ENCODE measurements around the gene ABCG1. TPM values are rescaled to one million over a fixed set of nuclear protein-coding genes. Genes with fewer than 3 reads are reported as not detected.
A peak's percentile ranks its signal among the peaks of the same experiment; 100 is the strongest.

The ABCG1 gene
- total RNA-seq, 2 experiments from 2014 or later = 16.7 to 17.3 TPM

DNA sequence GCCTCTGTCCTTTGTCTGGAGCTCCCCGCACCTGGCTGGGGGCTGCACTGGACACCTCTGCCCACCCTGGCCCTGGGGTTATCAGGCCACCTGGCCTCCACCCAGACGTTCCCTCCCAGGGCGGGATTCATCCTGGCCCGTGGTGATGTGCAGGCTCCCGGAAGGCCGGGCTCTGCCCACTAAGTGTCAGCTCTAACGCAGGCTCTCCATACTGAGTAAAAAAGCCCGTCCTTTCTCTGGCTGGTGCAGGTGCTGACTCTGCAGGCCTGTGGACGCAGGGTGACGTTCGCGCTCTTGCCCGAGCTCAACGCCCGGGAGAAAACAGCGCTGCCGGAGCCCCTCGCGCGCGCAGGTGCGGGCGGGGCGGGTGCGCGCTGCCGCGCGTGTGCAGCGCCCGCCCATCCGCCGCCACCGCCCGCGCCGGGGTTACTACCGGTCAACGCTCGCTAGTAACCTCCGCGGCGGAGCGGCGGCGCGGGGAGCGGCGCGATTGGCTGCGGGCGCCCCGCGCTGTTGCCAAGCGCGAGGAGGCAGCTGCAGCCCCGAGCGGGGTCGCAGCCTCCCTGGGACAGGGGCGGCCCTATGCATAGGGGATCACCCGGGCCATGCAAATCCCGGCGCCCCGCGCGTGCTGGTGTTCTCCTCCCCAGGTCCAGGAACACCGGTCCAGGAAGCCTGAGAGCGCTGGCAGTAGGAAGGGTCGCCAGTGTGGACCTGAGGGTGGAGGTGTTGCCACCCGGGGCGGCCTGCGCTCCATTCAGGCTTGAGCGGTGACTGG is 15.7 kb downstream of the ABCG1 start:
- CTCF ChIA-PET (ENCODE audit: unreplicated experiment) = interaction anchor here (0.6 to 2.1 kb wide), 8 partner anchors 12 to 72 kb away, joined by 3 to 6 read pairs (median 3); no protein-coding TSS in a partner anchor
- intact Hi-C loops (cut with micrococcal nuclease; ENCODE audit: unreplicated experiment) = loop anchor here (5.0 kb wide), 3 partner anchors 172 to 372 kb away; no protein-coding TSS in a partner anchor
- H3K27ac ChIP-seq (ENCODE audit: low read depth, low read length, poor library complexity, severe bottlenecking) = peak overlapping the region; percentile 99
- peak; percentile 87 for DNase-seq (ENCODE audit: low spot score)
- peaks cover 99% of the 10 kb centered on the region for H3K4me1 ChIP-seq (ENCODE audit: insufficient read depth, low read length, poor library complexity, severe bottlenecking)
- no peaks in the 10 kb centered on the region for H3K9me3 ChIP-seq (ENCODE audit: low read length)
- H3K4me2 ChIP-seq (ENCODE audit: low read length) = peak overlapping the region; percentile 92
- peaks cover 18% of the 10 kb centered on the region for H3K36me3 ChIP-seq (ENCODE audit: insufficient read depth, low read length)
- H2AFZ ChIP-seq (ENCODE audit: low read length) = no peak overlapping the region
- POLR2A ChIA-PET = interaction anchor here (0.6 to 2.6 kb wide), 10 partner anchors 8 to 301 kb away, joined by 3 to 17 read pairs (median 4); no protein-coding TSS in a partner anchor
- TF ChIP-seq, protein P1, sequence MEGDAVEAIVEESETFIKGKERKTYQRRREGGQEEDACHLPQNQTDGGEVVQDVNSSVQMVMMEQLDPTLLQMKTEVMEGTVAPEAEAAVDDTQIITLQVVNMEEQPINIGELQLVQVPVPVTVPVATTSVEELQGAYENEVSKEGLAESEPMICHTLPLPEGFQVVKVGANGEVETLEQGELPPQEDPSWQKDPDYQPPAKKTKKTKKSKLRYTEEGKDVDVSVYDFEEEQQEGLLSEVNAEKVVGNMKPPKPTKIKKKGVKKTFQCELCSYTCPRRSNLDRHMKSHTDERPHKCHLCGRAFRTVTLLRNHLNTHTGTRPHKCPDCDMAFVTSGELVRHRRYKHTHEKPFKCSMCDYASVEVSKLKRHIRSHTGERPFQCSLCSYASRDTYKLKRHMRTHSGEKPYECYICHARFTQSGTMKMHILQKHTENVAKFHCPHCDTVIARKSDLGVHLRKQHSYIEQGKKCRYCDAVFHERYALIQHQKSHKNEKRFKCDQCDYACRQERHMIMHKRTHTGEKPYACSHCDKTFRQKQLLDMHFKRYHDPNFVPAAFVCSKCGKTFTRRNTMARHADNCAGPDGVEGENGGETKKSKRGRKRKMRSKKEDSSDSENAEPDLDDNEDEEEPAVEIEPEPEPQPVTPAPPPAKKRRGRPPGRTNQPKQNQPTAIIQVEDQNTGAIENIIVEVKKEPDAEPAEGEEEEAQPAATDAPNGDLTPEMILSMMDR (conservative IDR thresholded peaks at IDR 0.05; ENCODE audit: low read length) = 0 out of 2 replicates have a peak, but pooled peaks have one; percentile 18
- no peak for TF ChIP-seq EZH2phosphoT487 (IDR thresholded peaks at IDR 0.05; ENCODE audit: borderline replicate concordance, low read depth, low read length)
- H3K9me2 ChIP-seq (ENCODE audit: insufficient read depth, low read length) = no peaks in the 10 kb centered on the region
- H4K20me1 ChIP-seq (ENCODE audit: insufficient read depth, low read length) = no peaks in the 10 kb centered on the region
- H3K4me3 ChIP-seq (ENCODE audit: low read depth, low read length, poor library complexity, severe bottlenecking) = peak overlapping the region; percentile 61
- H3K79me2 ChIP-seq (ENCODE audit: insufficient read depth, low read depth, low read length) = peaks cover 71% of the 10 kb centered on the region
- no TSS peak for BruUV-seq (replicated peaks)

DNA sequence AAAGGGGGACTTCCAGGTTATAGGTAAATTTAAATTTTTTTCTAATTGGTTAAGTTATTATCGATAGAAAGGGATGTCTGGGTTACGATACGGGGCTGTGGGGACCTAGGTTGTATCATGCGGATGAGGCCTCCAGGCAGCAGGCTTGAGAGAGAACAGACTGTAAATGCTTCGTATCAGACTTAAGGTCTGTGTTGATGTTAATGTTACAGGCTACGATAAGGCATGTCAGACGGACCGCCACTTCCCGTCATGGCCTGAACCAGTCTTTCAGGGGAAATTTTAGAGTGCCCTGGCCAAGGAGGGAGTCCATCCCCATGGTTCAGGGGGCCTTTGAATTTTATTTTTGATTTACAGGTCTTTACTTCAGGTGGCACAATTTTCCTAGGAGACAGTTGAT is 16.7 kb downstream of the ABCG1 start:
- Histone ChIP-seq H3K9me3 (ENCODE audit: low read length) (no peaks in the 10 kb centered on the region), H2AFZ (ENCODE audit: low read length) (no peak overlapping the region), H3K4me1 (ENCODE audit: insufficient read depth, low read length, poor library complexity, severe bottlenecking) (peaks cover 97% of the 10 kb centered on the region), H4K20me1 (ENCODE audit: insufficient read depth, low read length) (no peaks in the 10 kb centered on the region), H3K79me2 (ENCODE audit: insufficient read depth, low read depth, low read length) (peaks cover 65% of the 10 kb centered on the region), H3K9me2 (ENCODE audit: insufficient read depth, low read length) (no peaks in the 10 kb centered on the region), H3K27ac (ENCODE audit: low read depth, low read length, poor library complexity, severe bottlenecking) (peak overlapping the region; percentile 99), H3K36me3 (ENCODE audit: insufficient read depth, low read length) (peaks cover 9% of the 10 kb centered on the region; the same call in 1 of the 2 replicates), H3K4me3 (ENCODE audit: low read depth, low read length, poor library complexity, severe bottlenecking) (peak overlapping the region; percentile 61), H3K4me2 (ENCODE audit: low read length) (peak overlapping the region; percentile 92)
- CTCF ChIA-PET (ENCODE audit: unreplicated experiment) = no interaction called here
- POLR2A ChIA-PET = interaction anchor here (0.6 kb wide), 1 partner anchor 114 kb away, joined by 3 read pairs; no protein-coding TSS in a partner anchor
- BruUV-seq (replicated peaks) = no TSS peak
- no peak for DNase-seq (ENCODE audit: low spot score)
- intact Hi-C loops (cut with micrococcal nuclease; ENCODE audit: unreplicated experiment) = no loop called here
- TF ChIP-seq, protein P1 (conservative IDR thresholded peaks at IDR 0.05; ENCODE audit: low read length) = no peak
- TF ChIP-seq EZH2phosphoT487 (IDR thresholded peaks at IDR 0.05; ENCODE audit: borderline replicate concordance, low read depth, low read length) = no peak
